ENCODE data around the gene CCN6. TPM values are rescaled to one million over a fixed set of nuclear protein-coding genes. Genes with fewer than 3 reads are reported as not detected.

CCN6 gene
- total RNA-seq, 1 experiment from 2014 or later = not detected

- Histone ChIP-seq H3K27me3 (ENCODE audit: insufficient read depth, low read length) (0 out of 2 replicates have a peak, but pooled peaks cover 4% of the 10 kb centered on the region), H3K4me3 (replicated peaks in 1 of 2; ENCODE audit: low read depth in 1 of 2, low read length in 2 of 2) (no peak overlapping the region), H3K9me2 (ENCODE audit: insufficient read depth) (no peaks in the 10 kb centered on the region), H4K20me1 (ENCODE audit: insufficient read depth) (no peaks in the 10 kb centered on the region), H3K4me1 (ENCODE audit: control insufficient read depth in 1 of 2, insufficient read depth in 2 of 2, low read length in 2 of 2) (peaks cover 0 to 9% of the 10 kb centered on the region in 2 experiments; a peak in 2 of 4 replicates), H3K9ac (ENCODE audit: low read length) (no peak overlapping the region), H3K27ac (ENCODE audit: low read depth, low read length) (no peak overlapping the region), H3K79me2 (ENCODE audit: insufficient read depth, low read length) (no peaks in the 10 kb centered on the region), H3K36me3 (ENCODE audit: control insufficient read depth in 1 of 2, insufficient read depth in 2 of 2, low read length in 2 of 2) (no peaks in the 10 kb centered on the region), H3K4me2 (ENCODE audit: low read length) (no peak overlapping the region), H2AFZ (ENCODE audit: low read depth, low read length, poor library complexity, severe bottlenecking) (no peak overlapping the region), H3K9me3 (ENCODE audit: control insufficient read depth in 1 of 2, insufficient read depth in 1 of 2, low read depth in 1 of 2, low read length in 2 of 2) (no peaks in the 10 kb centered on the region)
- RAD21 ChIA-PET (ENCODE audit: low non-redundant PET in 1 of 2, low total read pairs in 2 of 2, uncharacterized antibody in 2 of 2, unreplicated experiment in 2 of 2) = no interaction called here
- POLR2A ChIA-PET = no interaction called here
- CTCF ChIA-PET = no interaction called here
- DNase-seq (ENCODE audit: low read depth, low spot score) = no peak
- ATAC-seq = no peak
- BruUV-seq (replicated peaks) = no TSS peak
- intact Hi-C loops (cut with micrococcal nuclease) = no loop called here
- TF ChIP-seq CBX3 (IDR thresholded peaks at IDR 0.05; ENCODE audit: low read depth) (no peak), JUND (IDR thresholded peaks at IDR 0.05) (no peak), EZH2 (IDR thresholded peaks at IDR 0.05) (no peak), ZNF274 (IDR thresholded peaks at IDR 0.05; ENCODE audit: low read depth, low read length) (no peak), RAD21 (IDR thresholded peaks at IDR 0.05; ENCODE audit: low read depth) (no peak), YY1 (IDR thresholded peaks at IDR 0.05; ENCODE audit: extremely low read depth, insufficient replicate concordance, low read depth, low read length) (no peak), POLR2A (IDR thresholded peaks at IDR 0.05; ENCODE audit: borderline replicate concordance, extremely low read depth, insufficient read depth, insufficient read length) (no peak), SP1 (IDR thresholded peaks at IDR 0.05; ENCODE audit: low read depth) (no peak), ELF1 (IDR thresholded peaks at IDR 0.05; ENCODE audit: borderline replicate concordance, low read depth) (no peak), CTCF (IDR thresholded peaks at IDR 0.05 in 2 of 3, conservative IDR thresholded peaks at IDR 0.05 in 1 of 3; ENCODE audit: borderline replicate concordance in 1 of 3, insufficient read depth in 1 of 3, low read depth in 2 of 3, low read length in 2 of 3) (no peak), REST (IDR thresholded peaks at IDR 0.05; ENCODE audit: low read depth) (no peak)
Measured at GRCh38 chr6:112036088-112036637, 17.7 kb upstream of the CCN6 start.

All from HCT116 (cell line).